ENCODE results near the gene ATRNL1.

ATRNL1 gene

DNA sequence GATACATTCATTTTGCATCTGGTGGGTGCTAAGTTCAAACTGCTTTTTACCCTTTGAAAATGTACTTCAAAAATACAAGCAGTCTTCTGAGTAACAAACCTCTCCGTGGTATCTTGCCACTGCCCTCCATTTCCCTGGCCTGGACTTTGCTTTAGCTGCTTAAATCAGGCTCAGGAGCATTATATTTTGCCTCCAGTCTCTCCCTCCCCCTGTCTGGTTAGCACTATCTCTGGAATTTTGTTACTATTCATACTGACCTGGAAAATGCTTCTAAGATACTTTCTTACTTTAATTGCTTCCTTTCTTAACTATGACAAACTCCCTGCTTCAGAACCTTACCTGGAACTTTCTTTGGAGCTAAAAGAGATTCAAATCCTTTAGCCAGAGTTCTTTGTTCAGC is 810.0 kb downstream of the ATRNL1 start:
- Histone ChIP-seq H3K27ac (ENCODE audit: low read length) (no peak overlapping the region), H3K9ac (ENCODE audit: low read length) (no peak overlapping the region), H3K4me3 (ENCODE audit: low read length) (no peak overlapping the region), H3K79me2 (ENCODE audit: low read length) (no peaks in the 10 kb centered on the region), H3K27me3 (replicated peaks; ENCODE audit: insufficient read depth, low read length) (no peaks in the 10 kb centered on the region), H3K4me2 (ENCODE audit: low read depth, low read length) (no peak overlapping the region), H2AFZ (ENCODE audit: low read length) (no peak overlapping the region), H3K9me3 (replicated peaks; ENCODE audit: insufficient read depth, low read length) (no peaks in the 10 kb centered on the region), H3K4me1 (ENCODE audit: low read length) (no peaks in the 10 kb centered on the region), H3K36me3 (replicated peaks; ENCODE audit: insufficient read depth, low read length) (no peaks in the 10 kb centered on the region), H3K9me2 (replicated peaks; ENCODE audit: insufficient read depth, low read length) (no peaks in the 10 kb centered on the region), H3F3A (ENCODE audit: insufficient read depth, low read length) (no peaks in the 10 kb centered on the region), H4K20me1 (ENCODE audit: insufficient read depth, low read length) (no peaks in the 10 kb centered on the region)
- no peak for DNase-seq
- no peak for TF ChIP-seq EZH2phosphoT487 (IDR thresholded peaks at IDR 0.05; ENCODE audit: low read length)
- TF ChIP-seq, protein P1, sequence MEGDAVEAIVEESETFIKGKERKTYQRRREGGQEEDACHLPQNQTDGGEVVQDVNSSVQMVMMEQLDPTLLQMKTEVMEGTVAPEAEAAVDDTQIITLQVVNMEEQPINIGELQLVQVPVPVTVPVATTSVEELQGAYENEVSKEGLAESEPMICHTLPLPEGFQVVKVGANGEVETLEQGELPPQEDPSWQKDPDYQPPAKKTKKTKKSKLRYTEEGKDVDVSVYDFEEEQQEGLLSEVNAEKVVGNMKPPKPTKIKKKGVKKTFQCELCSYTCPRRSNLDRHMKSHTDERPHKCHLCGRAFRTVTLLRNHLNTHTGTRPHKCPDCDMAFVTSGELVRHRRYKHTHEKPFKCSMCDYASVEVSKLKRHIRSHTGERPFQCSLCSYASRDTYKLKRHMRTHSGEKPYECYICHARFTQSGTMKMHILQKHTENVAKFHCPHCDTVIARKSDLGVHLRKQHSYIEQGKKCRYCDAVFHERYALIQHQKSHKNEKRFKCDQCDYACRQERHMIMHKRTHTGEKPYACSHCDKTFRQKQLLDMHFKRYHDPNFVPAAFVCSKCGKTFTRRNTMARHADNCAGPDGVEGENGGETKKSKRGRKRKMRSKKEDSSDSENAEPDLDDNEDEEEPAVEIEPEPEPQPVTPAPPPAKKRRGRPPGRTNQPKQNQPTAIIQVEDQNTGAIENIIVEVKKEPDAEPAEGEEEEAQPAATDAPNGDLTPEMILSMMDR (IDR thresholded peaks at IDR 0.05; ENCODE audit: low read length) = no peak
- no peak for TF ChIP-seq EZH2 (optimal IDR thresholded peaks at IDR 0.05; ENCODE audit: low read depth, low read length)

DNA sequence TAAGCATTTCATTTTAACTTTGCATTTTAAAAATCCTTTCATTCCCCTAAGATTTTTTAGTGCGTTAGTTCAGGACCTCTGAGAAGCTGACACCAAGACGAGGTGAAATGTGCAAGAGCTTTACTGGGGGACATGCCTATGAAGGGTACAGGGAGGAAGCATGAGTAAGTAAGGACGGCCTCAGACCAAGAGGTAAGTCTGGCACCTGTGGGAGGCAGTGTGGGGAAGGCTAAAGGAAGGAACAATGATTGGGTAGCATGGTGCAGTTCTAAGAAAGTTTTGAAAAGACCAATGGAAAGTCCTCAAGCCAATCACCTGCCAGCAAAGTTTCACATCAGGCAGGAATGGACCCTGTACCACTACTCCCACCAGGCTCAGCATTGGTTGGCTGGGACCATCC is 810.7 kb downstream of the ATRNL1 start:
- H3F3A ChIP-seq (ENCODE audit: insufficient read depth, low read length) = no peaks in the 10 kb centered on the region
- TF ChIP-seq EZH2 (optimal IDR thresholded peaks at IDR 0.05; ENCODE audit: low read depth, low read length) (no peak), EZH2phosphoT487 (IDR thresholded peaks at IDR 0.05; ENCODE audit: low read length) (no peak)
- TF ChIP-seq, protein P1 (IDR thresholded peaks at IDR 0.05; ENCODE audit: low read length) = no peak
- no peak for DNase-seq
- no peak overlapping the region for H3K9ac ChIP-seq (ENCODE audit: low read length)
- H3K27me3 ChIP-seq (replicated peaks; ENCODE audit: insufficient read depth, low read length) = no peaks in the 10 kb centered on the region
- no peaks in the 10 kb centered on the region for H3K36me3 ChIP-seq (replicated peaks; ENCODE audit: insufficient read depth, low read length)
- H4K20me1 ChIP-seq (ENCODE audit: insufficient read depth, low read length) = no peaks in the 10 kb centered on the region
- H3K9me3 ChIP-seq (replicated peaks; ENCODE audit: insufficient read depth, low read length) = no peaks in the 10 kb centered on the region
- H3K4me1 ChIP-seq (ENCODE audit: low read length) = no peaks in the 10 kb centered on the region
- no peak overlapping the region for H2AFZ ChIP-seq (ENCODE audit: low read length)
- H3K9me2 ChIP-seq (replicated peaks; ENCODE audit: insufficient read depth, low read length) = no peaks in the 10 kb centered on the region
- no peak overlapping the region for H3K27ac ChIP-seq (ENCODE audit: low read length)
- H3K4me3 ChIP-seq (ENCODE audit: low read length) = no peak overlapping the region
- no peaks in the 10 kb centered on the region for H3K79me2 ChIP-seq (ENCODE audit: low read length)
- no peak overlapping the region for H3K4me2 ChIP-seq (ENCODE audit: low read depth, low read length)

DNA sequence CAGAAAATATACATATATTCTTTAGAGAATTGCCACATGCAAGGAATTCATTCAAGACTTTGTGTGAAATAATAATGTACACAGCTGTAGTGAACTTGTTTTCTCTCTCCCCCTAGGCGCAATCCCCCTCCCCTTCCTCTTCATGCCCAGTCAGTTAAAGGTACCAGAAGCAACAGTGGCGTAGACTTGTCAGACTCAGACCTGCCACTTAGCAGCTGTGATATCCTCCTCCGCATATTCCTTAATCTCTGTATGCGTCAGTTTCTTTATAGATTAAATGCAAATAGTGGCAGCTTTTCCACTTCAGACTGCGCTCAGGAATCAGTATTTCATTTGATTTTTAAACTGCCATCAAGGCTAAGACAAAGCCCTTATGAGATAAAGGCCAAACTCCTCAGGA is 815.9 kb downstream of the ATRNL1 start:
- H3K4me3 ChIP-seq (ENCODE audit: low read length) = no peak overlapping the region
- no peak overlapping the region for H3K4me2 ChIP-seq (ENCODE audit: low read depth, low read length)
- no peaks in the 10 kb centered on the region for H3K27me3 ChIP-seq (replicated peaks; ENCODE audit: insufficient read depth, low read length)
- TF ChIP-seq EZH2 (optimal IDR thresholded peaks at IDR 0.05; ENCODE audit: low read depth, low read length) (no peak), EZH2phosphoT487 (IDR thresholded peaks at IDR 0.05; ENCODE audit: low read length) (no peak)
- TF ChIP-seq, protein P1 (IDR thresholded peaks at IDR 0.05; ENCODE audit: low read length) = no peak
- no peak overlapping the region for H3K9ac ChIP-seq (ENCODE audit: low read length)
- H3K27ac ChIP-seq (ENCODE audit: low read length) = no peak overlapping the region
- no peaks in the 10 kb centered on the region for H3F3A ChIP-seq (ENCODE audit: insufficient read depth, low read length)
- no peak for DNase-seq
- H3K9me3 ChIP-seq (replicated peaks; ENCODE audit: insufficient read depth, low read length) = no peaks in the 10 kb centered on the region
- H3K9me2 ChIP-seq (replicated peaks; ENCODE audit: insufficient read depth, low read length) = no peaks in the 10 kb centered on the region
- H3K36me3 ChIP-seq (replicated peaks; ENCODE audit: insufficient read depth, low read length) = no peaks in the 10 kb centered on the region
- H3K4me1 ChIP-seq (ENCODE audit: low read length) = peaks cover 10% of the 10 kb centered on the region
- H2AFZ ChIP-seq (ENCODE audit: low read length) = no peak overlapping the region
- H3K79me2 ChIP-seq (ENCODE audit: low read length) = no peaks in the 10 kb centered on the region
- H4K20me1 ChIP-seq (ENCODE audit: insufficient read depth, low read length) = no peaks in the 10 kb centered on the region

All from MM.1S (cell line).